K562 (cell line): ENCODE results near the gene KLK3. TPM values are rescaled to one million over a fixed set of nuclear protein-coding genes. Genes with fewer than 3 reads are reported as not detected.

Experiments
- ARID4B ChIP-seq: sonication (generic); formaldehyde crosslinking; IDR thresholded peaks from 2 replicates; pipeline ENCODE4 v1.8.0; 2022; ENCODE audit warnings: mild to moderate bottlenecking, missing genetic modification reagents
- CAMTA2 ChIP-seq: fragments of 250-450 bp; sonication (Bioruptor Pico); conservative IDR thresholded peaks from 2 replicates; pipeline ENCODE4 v1.5.1; 2022
- DDX20 ChIP-seq: fragments of 450-650 bp; IDR thresholded peaks from 2 replicates; pipeline ENCODE4 v1.6.1; 2016; ENCODE audit warnings: missing genetic modification characterization, low read depth, mild to moderate bottlenecking, missing compliant biosample characterization, moderate library complexity
- FOXO4 ChIP-seq: fragments of 450-650 bp; formaldehyde crosslinking; IDR thresholded peaks from 2 replicates; pipeline ENCODE4 v1.4.0; 2020; ENCODE audit warnings: mild to moderate bottlenecking, moderate library complexity
- HOMEZ ChIP-seq: fragments of 250-450 bp; sonication (Bioruptor Pico); IDR thresholded peaks from 2 replicates; pipeline ENCODE4 v1.4.0; 2020; ENCODE audit warnings: mild to moderate bottlenecking, moderate library complexity
- MECOM ChIP-seq: fragments of 250-450 bp; sonication (Bioruptor Pico); IDR thresholded peaks from 2 replicates; pipeline ENCODE4 v1.8.0; 2022; ENCODE audit warnings: inconsistent platforms
- MTA2 ChIP-seq: fragments of 450-650 bp; IDR thresholded peaks from 2 replicates; pipeline ENCODE4 v1.6.1; 2016; ENCODE audit warnings: low read depth
- NBN ChIP-seq: fragments of 450-650 bp; IDR thresholded peaks from 2 replicates; pipeline ENCODE4 v1.6.1; 2016; ENCODE audit warnings: low read depth, mild to moderate bottlenecking
- NFE2L1 ChIP-seq: fragments of 450-650 bp; IDR thresholded peaks from 2 replicates; pipeline ENCODE4 v1.6.1; 2016; ENCODE audit warnings: missing genetic modification characterization, low read depth, mild to moderate bottlenecking, missing compliant biosample characterization, moderate library complexity, borderline replicate concordance
- SMARCA4 ChIP-seq: fragments of 450-650 bp; IDR thresholded peaks from 2 replicates; pipeline ENCODE4 v1.6.1; 2016
- TCF7 ChIP-seq: sonication (generic); IDR thresholded peaks from 2 replicates; pipeline ENCODE4 v1.6.1; 2016; ENCODE audit warnings: antibody characterized with exemption, borderline replicate concordance
- TRIM24 ChIP-seq, 2 experiments: fragments of 450-650 bp; IDR thresholded peaks; 2 replicates each; pipeline ENCODE4 v1.6.1; 2016
- TRIM25 ChIP-seq: fragments of 450-650 bp; IDR thresholded peaks from 2 replicates; pipeline ENCODE4 v1.7.0; 2016; ENCODE audit warnings: borderline replicate concordance
- TSC22D4 ChIP-seq: fragments of 450-650 bp; IDR thresholded peaks from 2 replicates; pipeline ENCODE4 v1.6.1; 2016; ENCODE audit warnings: missing genetic modification characterization, missing biosample characterization, control low read depth
- ZNF23 ChIP-seq: fragments of 250-450 bp; sonication (Bioruptor Pico); IDR thresholded peaks from 2 replicates; pipeline ENCODE4 v1.4.0; 2020; ENCODE audit warnings: mild to moderate bottlenecking
- ZNF263 ChIP-seq: sonication (generic); formaldehyde crosslinking; IDR thresholded peaks from 2 replicates; pipeline ENCODE4 v1.8.0; 2022; ENCODE audit warnings: mild to moderate bottlenecking, missing genetic modification reagents, borderline replicate concordance
- ZNF282 ChIP-seq: sonication (generic); formaldehyde crosslinking; IDR thresholded peaks from 2 replicates; pipeline ENCODE4 v1.8.1; 2023; ENCODE audit warnings: missing genetic modification reagents
- ZNF347 ChIP-seq: fragments of 450-650 bp; formaldehyde crosslinking; IDR thresholded peaks from 2 replicates; pipeline ENCODE4 v1.4.0; 2020; ENCODE audit warnings: low read depth, mild to moderate bottlenecking, moderate library complexity
- ZNF668 ChIP-seq: fragments of 250-450 bp; sonication (Bioruptor Pico); IDR thresholded peaks from 2 replicates; pipeline ENCODE4 v1.8.0; 2022; ENCODE audit warnings: mild to moderate bottlenecking, inconsistent platforms
- ZNF695 ChIP-seq: fragments of 450-650 bp; formaldehyde crosslinking; IDR thresholded peaks from 2 replicates; pipeline ENCODE4 v1.4.0; 2020; ENCODE audit warnings: mild to moderate bottlenecking, moderate library complexity
- polyA plus RNA-seq, 8 experiments: library from polyadenylated mRNA; depleted of rRNA in 4 of 8; stranded (reverse) in 5 of 8; unstranded in 3 of 8; fragments of >200 nt; fragmentation: Nextera tagmentation in 2 of 8; fragmentation: Illumina TruSeq in 1 of 8; extraction: Ambion mirVana in 2 of 8; extraction: Trizol in 1 of 8; gene quantifications; 2 replicates each; pipeline versions ENCODE4 v1.2.1 to v1.2.3, GENCODE V29; 2011 to 2014; ENCODE audit warnings: inconsistent platforms in 1 of 8, missing spikeins in 1 of 8
- total RNA-seq, 7 experiments: library from RNA; depleted of rRNA in 6 of 7; stranded (reverse); fragments of >200 nt in 6 of 7; fragmentation: Illumina TruSeq in 2 of 7; extraction: Trizol in 2 of 7; gene quantifications; 2 replicates each; pipeline versions ENCODE4 v1.2.1 to v1.2.3, GENCODE V29; 2011 to 2021; ENCODE audit warnings: low replicate concordance in 1 of 7

KLK3 gene
- total and polyA plus RNA-seq, 9 of the 15 experiments (the other 6 are each of a cell fraction or from before 2014, with no cell fraction given) = not detected

GRCh38 chr19:50820549-50821247, 34.0 kb upstream of the KLK3 start (continued):
- TF ChIP-seq NFE2L1 (tag) (no peak), ARID4B (CRISPR knock-in tag) (0 out of 2 replicates have a peak, but pooled peaks have one; percentile 11), TCF7 (no peak), MTA2 (0 out of 2 replicates have a peak, but pooled peaks have one; percentile 37), TRIM25 (no peak), CAMTA2 (CRISPR knock-in tag) (no peak), HOMEZ (CRISPR knock-in tag) (no peak), NBN (peak; percentile 24; the same call in 1 of the 2 replicates), ZNF23 (CRISPR knock-in tag) (no peak), ZNF263 (CRISPR knock-in tag) (peak; percentile 86; the same call in 1 of the 2 replicates), ZNF695 (CRISPR knock-in tag) (no peak), FOXO4 (CRISPR knock-in tag) (no peak), MECOM (no peak), TSC22D4 (tag) (no peak), ZNF282 (CRISPR knock-in tag) (no peak), DDX20 (no peak), SMARCA4 (peak; percentile 62), TRIM24 (IDR thresholded peaks at IDR 0.05) (0 out of 4 replicates have a peak, but pooled peaks have one; percentile 8 to 10), ZNF668 (CRISPR knock-in tag) (no peak), ZNF347 (no peak)
